Heart left ventricle (tissue), 16 donors: ENCODE results near the gene DSCAML1. TPM values are rescaled to one million over a fixed set of nuclear protein-coding genes. Genes with fewer than 3 reads are reported as not detected.

Experiments used
- ATAC-seq, 4 donors: fragments of 200-7000 bp; cut with Tn5 transposase; one replicate each; pipeline ENCODE4 v1.9.1; 2020 to 2022; ENCODE audit warnings: moderate library complexity in 4 of 4, mild to moderate bottlenecking in 3 of 4, moderate number of reproducible peaks in 1 of 4
- DNase-seq, 5 donors: peaks; one replicate each; pipeline ENCODE4 v3.0.0-alpha.2; 2020
- H3K27ac ChIP-seq, 12 donors: fragments of 200-600 bp; sonication (generic) in 4 of 12; one replicate each; pipeline versions ENCODE4 v1.5.0 to v1.8.0; 2016 to 2022; ENCODE audit warnings: mild to moderate bottlenecking in 2 of 12
- H3K27me3 ChIP-seq, 9 donors: fragments of 200-600 bp; sonication (generic) in 2 of 9; one replicate each; pipeline versions ENCODE4 v1.5.1 to v1.8.0; 2016 to 2022; ENCODE audit warnings: mild to moderate bottlenecking in 3 of 9
- H3K36me3 ChIP-seq, 9 donors: fragments of 200-600 bp; sonication (generic) in 2 of 9; one replicate each; pipeline versions ENCODE4 v1.5.0 to v1.8.0; 2018 to 2022; ENCODE audit warnings: mild to moderate bottlenecking in 2 of 9
- H3K4me1 ChIP-seq, 12 donors: fragments of 200-600 bp; sonication (generic) in 4 of 12; one replicate each; pipeline versions ENCODE4 v1.5.0 to v1.8.0; 2016 to 2022; ENCODE audit warnings: mild to moderate bottlenecking in 3 of 12
- H3K4me3 ChIP-seq, 12 donors: fragments of 200-600 bp; sonication (generic) in 4 of 12; one replicate each; pipeline versions ENCODE4 v1.5.0 to v1.8.0; 2017 to 2022; ENCODE audit warnings: mild to moderate bottlenecking in 9 of 12, moderate library complexity in 4 of 12
- H3K9me3 ChIP-seq, 12 donors: fragments of 200-600 bp; sonication (generic) in 4 of 12; one replicate each; pipeline versions ENCODE4 v1.5.0 to v1.8.0; 2016 to 2022; ENCODE audit warnings: mild to moderate bottlenecking in 1 of 12
- CTCF ChIP-seq, 12 donors: fragments of 200-600 bp; sonication (generic) in 4 of 12; IDR thresholded peaks; one replicate each; pipeline versions ENCODE4 v1.5.0 to v1.8.0; 2018 to 2022; ENCODE audit warnings: antibody characterized with exemption in 12 of 12, mild to moderate bottlenecking in 5 of 12
- POLR2A ChIP-seq, 2 donors: fragments of 450-650 bp; IDR thresholded peaks; one replicate each; pipeline ENCODE4 v1.6.1; 2017; ENCODE audit warnings: antibody characterized with exemption in 2 of 2, mild to moderate bottlenecking in 2 of 2, moderate library complexity in 2 of 2
- WGBS, 4 donors: extraction: QIAGEN DNeasy Blood & Tissue Kit in 2 of 4; methylation state at CpG; one replicate each; pipeline versions ENCODE4 v1.1.5 to v1.1.7; 2013 to 2018; 5-methylcytosine and 5-hydroxymethylcytosine counted together
- intact Hi-C, 10 donors: fragments of 100-400 bp; cut with DNase I; formaldehyde crosslinking; loops; one replicate each; pipeline versions ENCODE4 v1.11.1 to v1.14.2; 2022
- polyA plus RNA-seq, 2 donors: library from polyadenylated mRNA; stranded (reverse); fragments of 200-250 nt; gene quantifications; one replicate each; pipeline ENCODE4 v1.2.3, GENCODE V29; 2013
- total RNA-seq, 9 donors: library from RNA; depleted of rRNA in 2 of 9; stranded (reverse); fragments of >200 nt in 2 of 9; fragmentation: NEBNext Ultra II Directional in 3 of 9; extraction: Animal tissue kit (Norgen Biotek cat#: 25700) in 3 of 9; gene quantifications; one replicate each; pipeline versions ENCODE4 v1.1.0 to v1.2.4, GENCODE V29; 2016 to 2023
- donor health status: ischemic (EF 13 %, LVEDD 7.1; RV severe dilation, severe dysfunction).
- donor health status: healthy with polysubstance abuse.
- donor health status: DM: no; HTN: yes; CAD: no.
- donor health status: DM: no; HTN: no; CAD: no.
- donor health status: ischemic (EF 25% LVEDD 6.9; RV normal size, moderate dysfunction).
- donor health status: ischemic (EF 25% LVEDD 5.7; RV mildly dilated, moderate dysfunction).
- donor health status: healthy.
- donor health status: DM: yes; HTN: yes; CAD: no.
- donor health status: ischemic (EF 35%, LVEDD 5.7; RV mildly dilated, moderate dysfunction).
- donor health status: nonischemic (EF 11% LVEDD 7.7; RV severe dilation, severe dysfunction).
- donor health status: DM: yes; HTN: yes; CAD: no.
- donor health status: PGD.
- donor health status: ischemic (EF 29% LVEDD 5.4; RV normal size, mild dysfunction).
- donor health status: nonischemic (EF 23%, LVEDD 6.1; RV moderate dilation, normal function).

DSCAML1 gene
- total and polyA plus RNA-seq, 11 donors: 0.05 to 1.7 (median 0.76) TPM

- TF ChIP-seq CTCF (IDR thresholded peaks at IDR 0.05): no peak
- no peak for TF ChIP-seq POLR2A (IDR thresholded peaks at IDR 0.05)
- 87 to 92% (median 89%) methylated on average over 4 of the region's 4 CpGs for WGBS, 4 donors
- Histone ChIP-seq H3K4me3 (no peak overlapping the region), H3K27ac (no peak overlapping the region), H3K27me3 (no peaks in the 10 kb centered on the region), H3K4me1 (no peaks in the 10 kb centered on the region), H3K36me3 (no peaks in the 10 kb centered on the region), H3K9me3 (no peaks in the 10 kb centered on the region)
- ATAC-seq (no peak), DNase-seq (peak in 1 of 5 donors; percentile 17)
- intact Hi-C loops: no loop called here
These were observed 232.7 kb downstream of the DSCAML1 start for GRCh38 chr11:117564321-117564720.

- ATAC-seq (no peak), DNase-seq (no peak)
- H3K27me3 ChIP-seq: no peaks in the 10 kb centered on the region
- no peaks in the 10 kb centered on the region for H3K36me3 ChIP-seq
- TF ChIP-seq POLR2A (IDR thresholded peaks at IDR 0.05) (no peak), CTCF (IDR thresholded peaks at IDR 0.05) (no peak)
- WGBS, 4 donors: 87 to 95% (median 95%) methylated on average over 7 of the region's 7 CpGs
- intact Hi-C loops: no loop called here
- H3K27ac ChIP-seq: no peak overlapping the region
- no peaks in the 10 kb centered on the region for H3K9me3 ChIP-seq
- no peaks in the 10 kb centered on the region for H3K4me1 ChIP-seq
- no peak overlapping the region for H3K4me3 ChIP-seq
These were observed 233.5 kb downstream of the DSCAML1 start for GRCh38 chr11:117563556-117563955.

GRCh38 chr11:117562136-117562535, 234.9 kb downstream of the DSCAML1 start:
- no peaks in the 10 kb centered on the region for H3K9me3 ChIP-seq
- no peak overlapping the region for H3K4me3 ChIP-seq
- ATAC-seq (no peak), DNase-seq (no peak)
- no peak for TF ChIP-seq POLR2A (IDR thresholded peaks at IDR 0.05)
- TF ChIP-seq CTCF (IDR thresholded peaks at IDR 0.05): no peak
- intact Hi-C loops: no loop called here
- 72 to 86% (median 78%) methylated on average over 5 to 6 of the region's 6 CpGs for WGBS, 4 donors
- no peaks in the 10 kb centered on the region for H3K27me3 ChIP-seq
- no peaks in the 10 kb centered on the region for H3K4me1 ChIP-seq
- no peaks in the 10 kb centered on the region for H3K36me3 ChIP-seq
- no peak overlapping the region for H3K27ac ChIP-seq

GRCh38 chr11:117560780-117561530, 236.1 kb downstream of the DSCAML1 start:
- Histone ChIP-seq H3K27ac (no peak overlapping the region), H3K4me3 (no peak overlapping the region), H3K27me3 (no peaks in the 10 kb centered on the region), H3K36me3 (no peaks in the 10 kb centered on the region), H3K4me1 (no peaks in the 10 kb centered on the region), H3K9me3 (no peaks in the 10 kb centered on the region)
- DNase-seq (no peak), ATAC-seq (no peak)
- TF ChIP-seq POLR2A (IDR thresholded peaks at IDR 0.05): no peak
- TF ChIP-seq CTCF (IDR thresholded peaks at IDR 0.05): no peak
- 78 to 91% (median 88%) methylated on average over 5 of the region's 5 CpGs for WGBS, 4 donors
- intact Hi-C loops: no loop called here
